Cardiac muscle cell (in vitro differentiated cells and primary cell): Measurements from ENCODE around the gene KLLN. TPM values are rescaled to one million over a fixed set of nuclear protein-coding genes. Genes with fewer than 3 reads are reported as not detected.
"Not testable (repeated sequence)": the region's sequence is repeated elsewhere in the genome, so short reads cannot be mapped to it uniquely, and the experiment has no call there.

ENCODE experiments used
- DNase-seq, 2 donors: peaks; one replicate each; pipeline versions ENCODE4 v3.0.0 to v3.0.0-alpha.2; 2010 to 2017; ENCODE audit warnings: low read depth in 1 of 2, low spot score in 1 of 2
- H3K27ac ChIP-seq: fragments of 200-600 bp; sonication (generic); 2 replicates; pipeline ENCODE4 v1.5.1; 2016
- H3K27me3 ChIP-seq: fragments of 200-600 bp; sonication (generic); 2 replicates; pipeline ENCODE4 v1.6.0; 2016; ENCODE audit warnings: control low read depth
- H3K36me3 ChIP-seq: fragments of 200-600 bp; sonication (generic); 2 replicates; pipeline ENCODE4 v1.5.1; 2016; ENCODE audit warnings: control low read depth
- H3K4me1 ChIP-seq: fragments of 200-600 bp; sonication (generic); 2 replicates; pipeline ENCODE4 v1.8.1; 2017; ENCODE audit warnings: low read depth, mild to moderate bottlenecking, mixed run types
- H3K4me3 ChIP-seq: fragments of 200-600 bp; sonication (generic); 2 replicates; pipeline ENCODE4 v1.5.1; 2016; ENCODE audit warnings: mild to moderate bottlenecking
- H3K9me3 ChIP-seq: fragments of 200-600 bp; sonication (generic); 2 replicates; pipeline ENCODE4 v1.5.1; 2017; ENCODE audit warnings: low read depth, mild to moderate bottlenecking, control low read depth
- polyA plus RNA-seq: library from polyadenylated mRNA; unstranded; fragments of >200 nt; fragmentation: Nextera tagmentation; extraction: Ambion mirVana; gene quantifications from 2 replicates; pipeline ENCODE4 v1.2.1, GENCODE V29; 2016
- total RNA-seq: library from RNA; depleted of rRNA; stranded (reverse); fragments of >200 nt; gene quantifications from 2 replicates; pipeline ENCODE4 v1.2.3, GENCODE V29; 2016
- TF ChIP-seq, protein P1 (sequence below): IDR thresholded peaks from 2 replicates; pipeline ENCODE4 v1.5.1; 2012; ENCODE audit warnings: low read depth, mild to moderate bottlenecking, low read length

KLLN gene, protein sequence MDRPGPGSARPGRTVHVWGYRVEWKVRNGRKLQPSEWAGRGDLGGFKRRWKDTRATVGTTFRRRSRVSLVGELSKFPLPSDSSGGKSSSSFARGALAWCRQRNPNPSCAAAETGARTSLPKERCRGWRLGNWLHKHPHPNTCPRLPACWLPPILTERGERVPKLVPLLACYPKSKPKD
- 1.5 and 1.8 TPM in 2 replicates for total RNA-seq
- 0.69 and 0.77 TPM in 2 replicates for polyA plus RNA-seq

DNA sequence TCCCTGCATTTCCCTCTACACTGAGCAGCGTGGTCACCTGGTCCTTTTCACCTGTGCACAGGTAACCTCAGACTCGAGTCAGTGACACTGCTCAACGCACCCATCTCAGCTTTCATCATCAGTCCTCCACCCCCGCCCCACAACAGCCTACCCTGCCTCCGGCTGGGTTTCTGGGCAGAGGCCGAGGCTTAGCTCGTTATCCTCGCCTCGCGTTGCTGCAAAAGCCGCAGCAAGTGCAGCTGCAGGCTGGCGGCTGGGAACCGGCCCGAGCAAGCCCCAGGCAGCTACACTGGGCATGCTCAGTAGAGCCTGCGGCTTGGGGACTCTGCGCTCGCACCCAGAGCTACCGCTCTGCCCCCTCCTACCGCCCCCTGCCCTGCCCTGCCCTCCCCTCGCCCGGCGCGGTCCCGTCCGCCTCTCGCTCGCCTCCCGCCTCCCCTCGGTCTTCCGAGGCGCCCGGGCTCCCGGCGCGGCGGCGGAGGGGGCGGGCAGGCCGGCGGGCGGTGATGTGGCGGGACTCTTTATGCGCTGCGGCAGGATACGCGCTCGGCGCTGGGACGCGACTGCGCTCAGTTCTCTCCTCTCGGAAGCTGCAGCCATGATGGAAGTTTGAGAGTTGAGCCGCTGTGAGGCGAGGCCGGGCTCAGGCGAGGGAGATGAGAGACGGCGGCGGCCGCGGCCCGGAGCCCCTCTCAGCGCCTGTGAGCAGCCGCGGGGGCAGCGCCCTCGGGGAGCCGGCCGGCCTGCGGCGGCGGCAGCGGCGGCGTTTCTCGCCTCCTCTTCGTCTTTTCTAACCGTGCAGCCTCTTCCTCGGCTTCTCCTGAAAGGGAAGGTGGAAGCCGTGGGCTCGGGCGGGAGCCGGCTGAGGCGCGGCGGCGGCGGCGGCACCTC is at the start of gene KLLN, which contains the start of gene PTEN:
Gene KLLN (minus strand): TSS at position 481 of the 891 bp plus-strand sequence. CDS start 1,046 bp downstream, outside the sequence.
Gene PTEN (plus strand): TSS at position 573 of the 891 bp plus-strand sequence. CDS start 845 bp downstream, outside the sequence.
- no peaks in the 10 kb centered on the region for H3K36me3 ChIP-seq
- peaks cover 9% of the 10 kb centered on the region for H3K4me1 ChIP-seq
- peak within 1 kb of the TSS; percentile 98 for H3K4me3 ChIP-seq
- no peaks in the 10 kb centered on the region for H3K27me3 ChIP-seq
- no peaks in the 10 kb centered on the region for H3K9me3 ChIP-seq
- DNase-seq = peak; percentile 95 to 97
- peak within 1 kb of the TSS; percentile 96 for H3K27ac ChIP-seq
- TF ChIP-seq, protein P1, sequence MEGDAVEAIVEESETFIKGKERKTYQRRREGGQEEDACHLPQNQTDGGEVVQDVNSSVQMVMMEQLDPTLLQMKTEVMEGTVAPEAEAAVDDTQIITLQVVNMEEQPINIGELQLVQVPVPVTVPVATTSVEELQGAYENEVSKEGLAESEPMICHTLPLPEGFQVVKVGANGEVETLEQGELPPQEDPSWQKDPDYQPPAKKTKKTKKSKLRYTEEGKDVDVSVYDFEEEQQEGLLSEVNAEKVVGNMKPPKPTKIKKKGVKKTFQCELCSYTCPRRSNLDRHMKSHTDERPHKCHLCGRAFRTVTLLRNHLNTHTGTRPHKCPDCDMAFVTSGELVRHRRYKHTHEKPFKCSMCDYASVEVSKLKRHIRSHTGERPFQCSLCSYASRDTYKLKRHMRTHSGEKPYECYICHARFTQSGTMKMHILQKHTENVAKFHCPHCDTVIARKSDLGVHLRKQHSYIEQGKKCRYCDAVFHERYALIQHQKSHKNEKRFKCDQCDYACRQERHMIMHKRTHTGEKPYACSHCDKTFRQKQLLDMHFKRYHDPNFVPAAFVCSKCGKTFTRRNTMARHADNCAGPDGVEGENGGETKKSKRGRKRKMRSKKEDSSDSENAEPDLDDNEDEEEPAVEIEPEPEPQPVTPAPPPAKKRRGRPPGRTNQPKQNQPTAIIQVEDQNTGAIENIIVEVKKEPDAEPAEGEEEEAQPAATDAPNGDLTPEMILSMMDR = no peak

DNA sequence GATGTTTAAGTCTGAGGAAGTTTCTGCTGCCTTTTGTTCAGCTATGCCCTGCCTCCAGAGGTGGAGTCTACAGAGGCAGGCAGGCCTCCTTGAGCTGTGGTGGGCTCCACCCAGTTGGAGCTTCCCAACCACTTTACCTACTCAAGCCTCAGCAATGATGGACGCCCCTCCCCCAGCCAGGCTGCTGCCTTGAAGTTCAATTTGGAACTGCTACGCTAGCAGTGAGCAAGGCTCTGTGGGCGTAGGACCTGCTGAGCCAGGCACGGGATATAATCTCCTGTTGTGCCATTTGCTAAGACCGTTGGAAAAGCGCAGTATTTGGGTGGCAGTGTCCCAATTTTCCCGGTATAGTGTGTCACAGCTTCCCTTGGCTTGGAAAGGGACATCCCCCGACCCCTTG is 40.1 kb upstream of the KLLN start:
- H3K4me1 ChIP-seq, H3K27ac ChIP-seq, H3K4me3 ChIP-seq, H3K36me3 ChIP-seq, H3K27me3 ChIP-seq, H3K9me3 ChIP-seq, DNase-seq: not testable (repeated sequence)

DNA sequence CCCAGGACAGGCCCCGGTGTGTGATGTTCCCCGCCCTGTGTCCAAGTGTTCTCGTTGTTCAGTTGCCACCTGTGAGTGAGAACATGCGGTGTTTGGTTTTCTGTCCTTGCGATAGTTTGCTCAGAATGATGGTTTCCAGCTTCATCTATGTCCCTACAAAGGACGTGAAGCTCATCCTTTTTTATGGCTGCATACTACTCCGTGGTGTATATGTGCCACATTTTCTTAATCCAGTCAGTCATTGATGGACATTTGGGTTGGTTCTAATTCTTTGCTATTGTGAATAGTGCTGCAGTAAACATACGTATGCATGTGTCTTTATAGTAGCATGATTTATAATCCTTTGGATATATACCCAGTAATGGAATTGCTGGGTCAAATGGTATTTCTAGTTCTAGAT is 34.6 kb upstream of the KLLN start:
- not testable (repeated sequence) for H3K27ac ChIP-seq, DNase-seq

DNA sequence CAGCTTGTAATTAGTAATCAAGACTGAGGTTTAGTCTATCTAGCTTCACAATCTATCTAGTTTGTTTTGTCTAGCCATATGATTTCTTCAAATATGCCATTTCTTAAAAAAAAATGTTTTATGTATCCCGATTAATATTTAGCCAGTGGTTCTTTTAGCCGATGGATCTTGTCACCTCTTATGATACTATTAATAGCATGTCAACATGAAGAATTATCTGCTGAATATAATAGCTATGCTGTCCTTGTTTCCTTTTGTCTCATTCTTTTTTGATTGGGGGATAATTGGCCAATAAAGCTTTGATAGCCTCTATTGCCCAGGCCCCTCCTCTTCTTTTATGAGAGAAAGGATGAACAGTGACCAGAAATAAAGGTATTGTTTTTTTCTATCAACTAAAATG is 32.9 kb upstream of the KLLN start:
- Histone ChIP-seq H3K9me3 (no peaks in the 10 kb centered on the region), H3K4me1 (no peaks in the 10 kb centered on the region), H3K36me3 (no peaks in the 10 kb centered on the region), H3K27ac (peak overlapping the region; percentile 25), H3K4me3 (no peak overlapping the region), H3K27me3 (no peaks in the 10 kb centered on the region)
- TF ChIP-seq, protein P1 = no peak
- no peak for DNase-seq

More for the DNA sequence above, 34.6 kb upstream of the KLLN start:
- H3K27me3 ChIP-seq, H3K4me1 ChIP-seq, H3K9me3 ChIP-seq, H3K4me3 ChIP-seq, H3K36me3 ChIP-seq: not testable (repeated sequence)

DNA sequence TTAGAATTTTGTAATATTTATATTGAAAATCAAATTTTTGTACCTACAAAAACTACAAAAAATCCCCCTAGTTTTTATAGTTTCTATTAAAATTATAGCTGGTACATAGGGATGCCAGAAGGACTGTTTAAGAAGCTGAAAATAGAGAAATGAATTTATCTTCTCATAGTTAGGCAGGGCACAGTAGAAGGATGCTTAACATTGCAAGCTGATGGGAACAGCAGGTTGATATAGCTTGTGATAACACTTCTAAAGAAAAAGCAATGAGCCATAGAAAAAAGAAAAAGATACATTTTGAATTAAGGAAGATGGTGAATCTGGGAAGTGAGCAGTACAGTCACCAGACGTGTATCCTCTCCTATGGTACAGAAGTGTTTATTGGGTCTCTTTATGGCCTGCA is 32.1 kb upstream of the KLLN start:
- Histone ChIP-seq H3K9me3 (no peaks in the 10 kb centered on the region), H3K27ac (peak overlapping the region; percentile 17), H3K36me3 (no peaks in the 10 kb centered on the region), H3K27me3 (no peaks in the 10 kb centered on the region), H3K4me3 (no peak overlapping the region), H3K4me1 (no peaks in the 10 kb centered on the region)
- DNase-seq = no peak
- TF ChIP-seq, protein P1 = no peak

DNA sequence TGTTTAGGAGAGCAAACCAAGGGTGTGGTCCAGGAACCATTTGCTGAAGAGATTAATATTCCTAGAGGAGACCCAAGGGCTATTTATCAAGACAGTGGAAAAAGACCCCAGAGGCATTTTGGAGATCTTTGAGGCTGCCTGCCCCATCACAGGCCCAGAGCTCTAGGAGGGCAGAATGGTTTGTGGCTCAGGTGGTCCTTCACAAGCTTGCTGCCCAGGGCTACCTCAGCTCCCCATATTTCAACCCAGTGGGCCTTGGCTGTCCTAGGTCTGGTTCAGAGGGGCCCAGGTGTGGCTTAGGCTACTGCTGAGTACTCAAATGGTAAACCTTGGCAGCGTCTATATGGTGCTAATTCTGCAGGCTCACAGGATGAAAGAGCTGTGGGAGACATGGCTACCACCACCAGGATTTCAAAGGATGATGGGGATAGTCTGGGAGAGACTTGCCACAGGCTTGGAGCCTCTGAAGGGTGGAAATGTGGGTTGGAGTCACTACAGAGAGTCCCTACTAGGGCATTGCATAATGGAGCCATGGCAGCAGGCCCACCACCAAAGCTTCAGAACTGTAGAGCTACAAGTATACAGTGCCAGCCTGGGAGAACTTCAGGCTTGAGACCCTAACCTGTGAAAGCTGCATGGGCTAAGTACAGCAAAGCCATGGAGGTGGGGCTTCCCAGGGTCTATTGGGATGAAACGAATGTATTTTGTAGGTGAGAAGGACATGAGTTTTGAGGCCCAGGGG is 24.4 kb upstream of the KLLN start:
- H3K27me3 ChIP-seq = no peaks in the 10 kb centered on the region
- H3K36me3 ChIP-seq = no peaks in the 10 kb centered on the region
- H3K9me3 ChIP-seq = peaks cover 3% of the 10 kb centered on the region
- H3K27ac ChIP-seq = no peak overlapping the region
- no peaks in the 10 kb centered on the region for H3K4me1 ChIP-seq
- no peak for DNase-seq
- H3K4me3 ChIP-seq = no peak overlapping the region
- TF ChIP-seq, protein P1 = no peak
